GM12864 (cell line): ENCODE results near the gene RSPO4.

Source experiments
- DNase-seq: peaks from one replicate; pipeline ENCODE4 v3.0.0-alpha.2; 2011; ENCODE audit warnings: low read depth
- H3K4me3 ChIP-seq: 2 replicates; pipeline ENCODE4 v1.5.1; 2011; ENCODE audit warnings: mild to moderate bottlenecking, low read depth, low read length, control low read depth
- TF ChIP-seq, protein P1 (sequence below): IDR thresholded peaks from 2 replicates; pipeline ENCODE4 v1.5.1; 2011; ENCODE audit warnings: low read depth, mild to moderate bottlenecking, moderate library complexity, low read length, control low read depth, inconsistent platforms; ENCODE audit errors: missing control alignments

RSPO4 gene

DNA sequence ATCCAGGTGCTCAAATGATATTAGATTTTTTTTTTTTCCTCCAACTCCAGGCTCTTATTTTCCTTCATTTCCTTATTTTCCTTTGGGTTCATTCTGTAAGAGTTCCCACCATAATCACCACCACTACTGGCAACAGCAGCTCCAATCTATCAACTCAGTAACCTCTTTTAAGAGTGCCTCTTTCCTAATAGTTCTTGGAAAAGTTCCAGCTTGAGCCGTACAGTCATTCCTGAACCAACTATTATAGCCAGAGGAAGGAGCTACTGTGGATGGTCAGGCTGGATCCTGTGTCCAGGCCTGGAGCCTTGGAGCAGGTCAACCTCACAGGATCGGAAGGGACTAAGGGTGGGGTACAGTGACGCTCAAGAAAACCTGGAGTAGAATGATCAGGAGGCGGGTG is 81.8 kb downstream of the RSPO4 start:
- TF ChIP-seq, protein P1, sequence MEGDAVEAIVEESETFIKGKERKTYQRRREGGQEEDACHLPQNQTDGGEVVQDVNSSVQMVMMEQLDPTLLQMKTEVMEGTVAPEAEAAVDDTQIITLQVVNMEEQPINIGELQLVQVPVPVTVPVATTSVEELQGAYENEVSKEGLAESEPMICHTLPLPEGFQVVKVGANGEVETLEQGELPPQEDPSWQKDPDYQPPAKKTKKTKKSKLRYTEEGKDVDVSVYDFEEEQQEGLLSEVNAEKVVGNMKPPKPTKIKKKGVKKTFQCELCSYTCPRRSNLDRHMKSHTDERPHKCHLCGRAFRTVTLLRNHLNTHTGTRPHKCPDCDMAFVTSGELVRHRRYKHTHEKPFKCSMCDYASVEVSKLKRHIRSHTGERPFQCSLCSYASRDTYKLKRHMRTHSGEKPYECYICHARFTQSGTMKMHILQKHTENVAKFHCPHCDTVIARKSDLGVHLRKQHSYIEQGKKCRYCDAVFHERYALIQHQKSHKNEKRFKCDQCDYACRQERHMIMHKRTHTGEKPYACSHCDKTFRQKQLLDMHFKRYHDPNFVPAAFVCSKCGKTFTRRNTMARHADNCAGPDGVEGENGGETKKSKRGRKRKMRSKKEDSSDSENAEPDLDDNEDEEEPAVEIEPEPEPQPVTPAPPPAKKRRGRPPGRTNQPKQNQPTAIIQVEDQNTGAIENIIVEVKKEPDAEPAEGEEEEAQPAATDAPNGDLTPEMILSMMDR: no peak
- DNase-seq: no peak
- no peak overlapping the region for H3K4me3 ChIP-seq

DNA sequence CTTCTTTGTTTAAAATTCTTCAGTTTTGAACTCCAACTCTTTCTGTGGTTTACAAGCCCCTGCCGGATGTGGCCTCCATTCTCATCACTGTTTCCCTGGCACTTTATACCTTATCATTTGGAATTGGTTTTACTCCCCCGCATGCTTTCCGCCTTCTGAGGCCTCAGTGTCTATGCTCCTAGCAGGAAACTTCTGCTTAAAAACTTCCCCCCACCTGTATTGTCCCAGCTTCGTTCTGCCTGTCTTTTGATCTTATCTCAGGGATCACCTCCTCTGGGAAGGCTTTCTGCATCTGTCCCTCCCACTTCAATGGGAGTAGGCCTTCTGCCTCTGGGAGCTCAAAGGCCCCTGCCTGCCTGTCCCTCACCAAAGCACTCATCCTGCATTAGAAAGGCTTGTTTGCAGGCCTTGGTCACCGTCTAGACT is 82.6 kb downstream of the RSPO4 start:
- no peak for DNase-seq
- TF ChIP-seq, protein P1: no peak
- no peak overlapping the region for H3K4me3 ChIP-seq

DNA sequence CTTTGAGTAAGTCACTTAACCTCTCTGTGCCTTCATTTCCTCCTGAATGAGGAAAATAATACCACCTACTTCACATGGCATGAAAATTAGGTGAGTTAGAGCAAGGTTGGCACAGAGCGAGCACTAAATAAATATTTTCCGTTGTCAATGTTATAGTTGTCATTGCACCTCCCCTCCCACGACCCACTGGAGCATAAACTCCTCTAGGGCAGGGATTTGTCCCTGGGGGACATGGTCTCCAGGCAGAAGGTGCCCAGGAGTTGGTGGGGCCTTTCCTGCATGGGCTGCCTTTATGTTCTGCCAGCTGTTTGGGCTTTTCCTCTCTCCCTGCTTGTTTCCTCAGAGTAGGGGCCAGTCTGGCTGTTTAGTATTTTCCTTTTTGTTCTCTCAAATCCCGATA is 84.7 kb downstream of the RSPO4 start:
- no peak overlapping the region for H3K4me3 ChIP-seq
- no peak for DNase-seq
- TF ChIP-seq, protein P1: no peak

DNA sequence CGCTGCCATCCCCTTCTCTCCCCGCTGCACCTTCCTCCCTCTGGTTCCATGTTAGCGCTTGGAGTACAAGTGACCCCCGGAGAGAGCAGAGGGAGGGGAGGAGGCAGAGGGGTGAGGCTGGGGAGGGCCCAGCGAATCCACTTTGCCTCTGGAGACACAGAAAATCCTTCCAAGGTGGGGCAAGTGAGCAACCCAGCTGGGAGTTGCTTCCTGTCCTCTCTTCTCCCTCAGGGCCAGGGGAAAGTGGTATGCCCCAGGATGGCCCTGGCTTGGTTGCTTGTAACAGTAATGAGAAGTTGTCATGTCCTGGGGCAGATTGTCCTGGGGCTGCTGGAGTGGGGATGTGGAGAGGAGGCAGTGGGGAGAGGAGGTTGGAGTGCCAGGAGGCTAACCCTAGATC is 85.3 kb downstream of the RSPO4 start:
- DNase-seq: no peak
- TF ChIP-seq, protein P1: no peak
- no peak overlapping the region for H3K4me3 ChIP-seq

DNA sequence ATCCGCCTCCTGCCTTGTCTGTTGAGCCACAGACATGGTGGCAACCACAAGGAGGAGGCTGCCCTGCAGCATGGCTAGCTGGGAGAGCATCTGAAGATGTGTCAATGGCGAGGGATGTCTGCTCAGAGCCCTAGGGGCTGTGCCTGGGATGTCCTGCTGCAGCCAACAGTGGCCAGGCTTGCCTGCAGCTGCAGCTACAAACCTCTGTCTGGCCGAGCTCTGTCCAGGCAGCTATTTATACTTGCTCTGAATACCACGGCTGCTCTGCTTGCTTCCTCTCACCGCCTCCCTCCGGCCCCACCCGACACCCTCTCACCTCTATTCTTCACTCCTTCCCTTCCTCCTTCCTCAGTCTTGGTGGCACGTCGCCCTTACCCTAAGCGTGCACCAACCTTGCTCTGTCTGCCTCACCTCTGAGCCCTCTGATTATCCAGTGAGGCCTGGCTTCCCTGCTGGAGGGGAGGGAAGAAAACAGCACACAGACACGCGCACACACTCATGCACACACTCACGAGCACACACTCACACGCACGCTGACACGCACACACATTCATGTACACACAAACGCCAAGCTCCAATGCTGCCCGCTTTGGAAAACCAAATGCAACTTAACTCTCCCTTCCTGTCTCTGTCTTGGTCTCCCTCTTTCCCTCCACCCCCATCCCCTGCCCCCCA is 85.8 kb downstream of the RSPO4 start, which contains the start of gene ANGPT4:
Gene ANGPT4, minus strand, starts transcription at position 210 of the 675 bp plus-strand sequence. Its CDS starts 120 bp downstream, at position 90.
- TF ChIP-seq, protein P1: no peak
- DNase-seq: no peak
- no peak within 1 kb of the TSS for H3K4me3 ChIP-seq

DNA sequence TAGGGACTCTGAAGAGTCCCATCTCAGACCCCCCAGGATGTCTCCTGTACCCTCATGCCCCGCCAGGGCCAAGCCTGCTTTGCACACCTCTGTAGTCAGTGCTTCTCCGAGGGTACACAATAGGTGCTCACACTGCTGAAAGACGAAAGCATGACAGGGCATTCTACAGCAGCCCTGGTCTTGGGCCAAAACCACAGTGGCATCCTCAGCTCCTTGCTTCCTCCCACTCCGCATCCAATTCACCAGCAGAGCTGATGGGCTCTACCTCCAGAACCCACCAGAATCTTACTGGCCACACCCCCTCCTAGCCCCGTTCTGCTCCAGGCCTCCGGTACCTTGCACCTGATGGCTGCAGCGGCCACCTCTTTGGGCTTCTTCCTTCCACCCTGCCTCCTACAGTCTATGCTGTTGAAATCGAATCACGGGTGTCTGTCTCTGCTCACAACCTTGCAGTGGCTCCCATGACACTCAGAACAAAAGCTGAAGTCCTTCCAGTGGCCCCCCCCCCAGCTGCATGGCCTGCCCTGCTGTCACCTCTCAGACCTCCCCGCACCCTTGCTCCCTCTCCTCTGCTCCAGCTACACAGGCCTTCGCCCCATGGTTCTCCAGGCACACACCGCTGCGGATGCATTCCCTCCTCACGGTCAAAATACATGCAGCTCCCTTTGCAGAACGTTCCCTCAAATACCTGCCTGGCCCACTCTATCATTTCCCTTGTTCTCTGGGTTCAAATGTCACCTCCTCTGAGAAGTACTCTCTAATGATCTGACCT is 87.2 kb downstream of the RSPO4 start:
- TF ChIP-seq, protein P1: no peak
- no peak overlapping the region for H3K4me3 ChIP-seq
- DNase-seq: no peak
